Daoy (cell line): ENCODE data around the gene GFOD1. TPM values are rescaled to one million over a fixed set of nuclear protein-coding genes. Genes with fewer than 3 reads are reported as not detected.
"Not testable (repeated sequence)": the region's sequence is repeated elsewhere in the genome, so short reads cannot be mapped to it uniquely, and the experiment has no call there.

Experiments
- DNase-seq: peaks from one replicate; pipeline ENCODE4 v3.0.0-alpha.2; 2015; ENCODE audit warnings: low read depth
- total RNA-seq: library from RNA; depleted of rRNA; stranded (reverse); fragments of >200 nt; shearing (Covaris generic); gene quantifications from 2 replicates; pipeline ENCODE4 v1.2.3, GENCODE V29; 2014; rRNA removed

The GFOD1 gene
- total RNA-seq, 1 experiment from 2014 or later = 4.5 TPM

GRCh38 chr6:13326031-13326586 is 161.3 kb downstream of the GFOD1 start:
- not testable (repeated sequence) for DNase-seq

- no peak for DNase-seq
Observed at GRCh38 chr6:13319891-13320564, 167.4 kb downstream of the GFOD1 start.

DNA sequence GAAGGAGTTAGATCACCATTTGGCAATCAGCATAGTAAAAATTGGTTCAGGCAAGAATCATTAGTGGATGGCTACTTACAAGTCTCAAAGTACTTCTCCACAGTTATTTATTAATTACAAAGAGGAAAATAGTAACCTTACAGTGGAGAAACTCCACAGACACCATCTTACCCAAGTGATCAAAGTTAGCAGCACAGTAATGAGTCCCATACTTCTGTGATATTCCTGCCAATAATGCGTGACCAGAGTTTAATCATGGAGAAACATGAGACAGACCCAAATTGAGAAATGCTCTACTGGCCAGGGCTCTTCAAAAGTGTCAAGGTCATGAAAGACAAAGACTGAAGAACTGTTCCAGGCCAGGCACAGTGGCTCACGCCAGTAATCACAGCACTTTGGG is 168.6 kb downstream of the GFOD1 start:
- DNase-seq = no peak

GRCh38 chr6:13315896-13316295 is 171.5 kb downstream of the GFOD1 start:
- no peak for DNase-seq

DNA sequence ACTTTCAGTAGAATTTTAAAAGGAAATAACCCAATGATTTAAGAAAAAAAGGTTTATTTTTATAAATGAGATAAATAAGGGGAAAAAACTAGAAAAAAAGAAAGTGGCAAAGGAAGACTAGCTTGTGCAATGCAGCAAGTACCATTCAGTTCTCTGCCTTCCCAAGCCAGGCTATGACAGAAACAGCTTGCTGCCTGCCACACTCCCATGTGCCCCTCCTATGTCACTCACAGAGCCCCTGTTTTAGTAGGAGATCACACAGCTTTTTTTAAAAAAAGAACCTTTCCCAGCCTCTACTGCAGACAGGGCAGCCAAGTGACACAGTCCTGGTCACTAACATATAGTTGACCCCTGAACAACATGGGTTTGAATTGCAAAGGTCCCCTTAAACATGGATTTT is 172.6 kb downstream of the GFOD1 start:
- DNase-seq = no peak

- no peak for DNase-seq
Observed at GRCh38 chr6:13311155-13311554, 176.2 kb downstream of the GFOD1 start.

DNA sequence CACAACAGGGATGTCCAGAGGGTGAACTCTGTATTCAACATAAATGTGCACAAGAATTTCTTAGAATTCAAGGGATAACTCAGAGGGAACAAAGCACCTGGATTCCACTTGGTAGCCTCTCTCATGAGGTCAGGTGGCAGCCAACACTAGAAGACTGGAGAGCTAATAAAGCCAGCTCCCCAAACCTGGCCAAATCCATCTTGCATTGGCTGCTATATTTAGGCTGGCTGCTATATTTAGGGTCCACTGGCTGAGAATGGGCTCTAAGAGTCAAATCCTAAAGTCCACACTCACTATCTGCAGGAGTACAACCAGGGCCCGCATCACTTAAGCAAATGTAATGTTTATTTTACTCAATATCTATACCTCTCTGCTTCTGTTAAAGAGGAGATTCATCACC is 179.1 kb downstream of the GFOD1 start:
- no peak for DNase-seq

Other genes starting within 250 kb of the GFOD1 start
- 55.1 and 56.2 TPM in 2 replicates for gene TBC1D7, start 159.1 kb downstream of the GFOD1 start, total RNA-seq
- gene SIRT5, start 87.0 kb upstream of the GFOD1 start, total RNA-seq = 12.1 and 12.6 TPM in 2 replicates
- gene NOL7, start 127.7 kb upstream of the GFOD1 start, total RNA-seq = 356 and 382 TPM in 2 replicates
- 20.8 and 23.4 TPM in 2 replicates for gene RANBP9, start 224.2 kb upstream of the GFOD1 start, total RNA-seq